HCT116 (cell line): ENCODE data around the gene PRSS21. TPM values are rescaled to one million over a fixed set of nuclear protein-coding genes. Genes with fewer than 3 reads are reported as not detected.
A peak's percentile ranks its signal among the peaks of the same experiment; 100 is the strongest.

Experiments used
- ATAC-seq: fragments of 200-7000 bp; cut with Tn5 transposase; 2 replicates; pipeline ENCODE4 v1.9.1; 2020; ENCODE audit warnings: mild to moderate bottlenecking, moderate library complexity
- BruUV-seq: library from RNA; stranded (reverse); fragments of 400-500 nt; replicated peaks from 2 replicates; lab custom pipeline; 2021; lab: Mats Ljungman, UMichigan
- CTCF ChIA-PET: fragments of 300-600 bp; sonication (Branson Sonifier 250); formaldehyde crosslinking; loops from one replicate; lab custom pipeline; 2021; ENCODE audit warnings: antibody characterized with exemption; lab: Charles Lee
- POLR2A ChIA-PET: fragments of 300-600, 350-600 bp; sonication (Branson Sonifier 250); formaldehyde crosslinking; loops from one replicate; lab custom pipeline; 2021; ENCODE audit warnings: antibody characterized with exemption; lab: Charles Lee
- RAD21 ChIA-PET, 2 experiments: fragments of 300-600 bp; sonication (Branson Sonifier 250); formaldehyde crosslinking; loops; one replicate each; lab custom pipeline; 2023; ENCODE audit warnings: low total read pairs in 2 of 2; ENCODE audit not compliant: uncharacterized antibody in 2 of 2, unreplicated experiment in 2 of 2, low non-redundant PET in 1 of 2; lab: Charles Lee
- DNase-seq: peaks from one replicate; pipeline ENCODE4 v3.0.0-alpha.2; 2010; ENCODE audit warnings: low read depth, low spot score
- H2AFZ ChIP-seq: fragments of 200-600 bp; shearing (Covaris generic), sonication (generic); 2 replicates; pipeline ENCODE4 v1.6.1; 2017; ENCODE audit warnings: low read depth, mixed run types, mixed read lengths, antibody characterized with exemption, low read length; ENCODE audit not compliant: poor library complexity, severe bottlenecking
- H3K27ac ChIP-seq: 2 replicates; pipeline ENCODE4 v1.5.1; 2012; ENCODE audit warnings: low read depth, low read length
- H3K27me3 ChIP-seq: fragments of 200-600 bp; sonication (generic); 2 replicates; pipeline ENCODE4 v1.6.1; 2016; ENCODE audit warnings: mixed run types, low read length, mixed read lengths; ENCODE audit not compliant: insufficient read depth
- H3K36me3 ChIP-seq, 2 experiments: fragments of 200-500 bp in 1 of 2; fragments of 200-600 bp in 1 of 2; sonication (Bioruptor generic) in 1 of 2; sonication (generic) in 1 of 2; 2 replicates each; pipeline versions ENCODE4 v1.5.1 to v1.6.1; 2014 to 2016; ENCODE audit warnings: low read length in 2 of 2, inconsistent platforms in 1 of 2, mixed read lengths in 1 of 2, mixed run types in 1 of 2; ENCODE audit not compliant: insufficient read depth in 2 of 2, control insufficient read depth in 1 of 2
- H3K4me1 ChIP-seq, 2 experiments: fragments of 200-600 bp in 1 of 2; sonication (generic) in 1 of 2; 2 replicates each; pipeline versions ENCODE4 v1.5.1 to v1.6.1; 2012 to 2017; ENCODE audit warnings: low read length in 2 of 2, inconsistent platforms in 1 of 2, mild to moderate bottlenecking in 1 of 2, mixed read lengths in 1 of 2, mixed run types in 1 of 2, moderate library complexity in 1 of 2; ENCODE audit not compliant: insufficient read depth in 2 of 2, control insufficient read depth in 1 of 2
- H3K4me2 ChIP-seq: fragments of 200-600 bp; sonication (generic); 2 replicates; pipeline ENCODE4 v1.6.1; 2017; ENCODE audit warnings: mixed run types, low read length, mixed read lengths
- H3K4me3 ChIP-seq, 2 experiments: fragments of 200-600 bp in 1 of 2; sonication (generic) in 1 of 2; replicated peaks in 1 of 2; 2 replicates each; pipeline ENCODE4 v1.5.1; 2011 to 2016; ENCODE audit warnings: low read length in 2 of 2, control low read depth in 1 of 2, low read depth in 1 of 2, mild to moderate bottlenecking in 1 of 2, mixed read lengths in 1 of 2, mixed run types in 1 of 2
- H3K79me2 ChIP-seq: fragments of 200-600 bp; sonication (generic); 2 replicates; pipeline ENCODE4 v1.6.1; 2017; ENCODE audit warnings: mild to moderate bottlenecking, mixed run types, low read length, moderate library complexity, mixed read lengths; ENCODE audit not compliant: insufficient read depth
- H3K9ac ChIP-seq: fragments of 200-600 bp; sonication (generic); 2 replicates; pipeline ENCODE4 v1.6.1; 2016; ENCODE audit warnings: low read length, mixed read lengths
- H3K9me2 ChIP-seq: fragments of 200-600 bp; sonication (generic), shearing (Covaris generic); 2 replicates; pipeline ENCODE4 v1.6.1; 2017; ENCODE audit warnings: mixed run types, mild to moderate bottlenecking, moderate library complexity; ENCODE audit not compliant: insufficient read depth
- H3K9me3 ChIP-seq, 2 experiments: fragments of 200-500 bp in 1 of 2; fragments of 200-600 bp in 1 of 2; sonication (Bioruptor generic) in 1 of 2; sonication (generic) in 1 of 2; 2 replicates each; pipeline ENCODE4 v1.6.1; 2014 to 2017; ENCODE audit warnings: low read length in 2 of 2, mixed read lengths in 2 of 2, inconsistent platforms in 1 of 2, low read depth in 1 of 2, mild to moderate bottlenecking in 1 of 2, mixed run types in 1 of 2, moderate library complexity in 1 of 2; ENCODE audit not compliant: control insufficient read depth in 1 of 2, insufficient read depth in 1 of 2
- H4K20me1 ChIP-seq: fragments of 200-600 bp; sonication (generic), shearing (Covaris generic); 2 replicates; pipeline ENCODE4 v1.6.1; 2017; ENCODE audit warnings: mixed run types, mild to moderate bottlenecking, moderate library complexity; ENCODE audit not compliant: insufficient read depth
- CTCF ChIP-seq, 3 experiments: fragments of 200-600 bp in 1 of 3; sonication (generic) in 1 of 3; IDR thresholded peaks in 2 of 3; conservative IDR thresholded peaks in 1 of 3; 2 replicates each; pipeline ENCODE4 v1.5.1; 2012 to 2017; ENCODE audit warnings: low read depth in 2 of 3, low read length in 2 of 3, antibody characterized with exemption in 1 of 3, borderline replicate concordance in 1 of 3, control low read depth in 1 of 3, mild to moderate bottlenecking in 1 of 3, mixed read lengths in 1 of 3, mixed run types in 1 of 3, moderate library complexity in 1 of 3; ENCODE audit not compliant: insufficient read depth in 1 of 3
- MAX ChIP-seq: IDR thresholded peaks from 2 replicates; pipeline ENCODE4 v1.6.1; 2012
- POLR2AphosphoS5 ChIP-seq: IDR thresholded peaks from 2 replicates; pipeline ENCODE4 v1.6.1; 2011; ENCODE audit warnings: mild to moderate bottlenecking, low read depth, low read length, moderate library complexity
- intact Hi-C: fragments of 100-400 bp; cut with micrococcal nuclease; formaldehyde crosslinking; loops from 2 replicates; pipeline ENCODE4 v1.10.0; 2022
- total RNA-seq: library from RNA; stranded (reverse); gene quantifications from one replicate; pipeline ENCODE4 v1.2.1, GENCODE V29; 2021; ENCODE audit not compliant: unreplicated experiment

The PRSS21 gene
- total RNA-seq, 1 experiment from 2014 or later = 0.39 TPM

GRCh38 chr16:2770057-2770951, 46.7 kb upstream of the PRSS21 start:
- DNase-seq (no peak), ATAC-seq (peak; percentile 43)
- BruUV-seq = TSS peak; percentile 0
- no peaks in the 10 kb centered on the region for H3K27me3 ChIP-seq
- no peak overlapping the region for H3K4me3 ChIP-seq
- H3K79me2 ChIP-seq = peaks cover 89% of the 10 kb centered on the region
- intact Hi-C loops = no loop called here
- H3K4me2 ChIP-seq = no peak overlapping the region
- H3K36me3 ChIP-seq = peaks cover 37 to 82% of the 10 kb centered on the region in 2 experiments
- TF ChIP-seq POLR2AphosphoS5 = peak; percentile 9; the same call in 1 of the 2 replicates
- no peak for TF ChIP-seq MAX
- peak in 2 of 3 experiments; percentile 28 to 36; a peak in 3 of 6 replicates for TF ChIP-seq CTCF (IDR thresholded peaks at IDR 0.05 in 2 of 3, conservative IDR thresholded peaks at IDR 0.05 in 1 of 3; ENCODE audit: borderline replicate concordance in 1 of 3, insufficient read depth in 1 of 3, low read depth in 2 of 3, low read length in 2 of 3)
- POLR2A ChIA-PET = interaction anchor here (0.6 kb wide), 1 partner anchor 18 kb away, joined by 3 read pairs; the partner anchor contains the start of gene SRRM2
- 0 out of 2 replicates have a peak overlapping the region, but pooled peaks have one; percentile 1 for H3K9ac ChIP-seq
- no peak overlapping the region; the same call in 1 of the 2 replicates for H3K27ac ChIP-seq
- CTCF ChIA-PET = no interaction called here
- H4K20me1 ChIP-seq = peaks cover 15% of the 10 kb centered on the region; the same call in 1 of the 2 replicates
- RAD21 ChIA-PET = no interaction called here
- no peaks in the 10 kb centered on the region for H3K9me2 ChIP-seq
- H3K4me1 ChIP-seq = peaks cover 0 to 47% of the 10 kb centered on the region in 2 experiments; a peak in 2 of 4 replicates
- H3K9me3 ChIP-seq = no peaks in the 10 kb centered on the region
- H2AFZ ChIP-seq = no peak overlapping the region
